Measurements from ENCODE around the gene GLIS2.

GLIS2 gene

GRCh38 chr16:4317532-4318450 is 1.9 kb downstream of the GLIS2 start:
- Histone ChIP-seq H3K27me3 (ENCODE audit: low read depth, low read length) (peaks cover 24% of the 10 kb centered on the region), H3K9me3 (ENCODE audit: insufficient read depth, low read length) (no peaks in the 10 kb centered on the region), H3K79me2 (ENCODE audit: low read length) (no peaks in the 10 kb centered on the region), H3K36me3 (replicated peaks; ENCODE audit: low read depth, low read length) (no peaks in the 10 kb centered on the region), H2AFZ (ENCODE audit: low read depth, low read length) (no peak overlapping the region), H3K4me2 (ENCODE audit: low read length) (no peak overlapping the region), H3K9ac (ENCODE audit: low read length) (no peak overlapping the region), H3K4me1 (ENCODE audit: low read length) (peaks cover 11% of the 10 kb centered on the region), H3K27ac (ENCODE audit: low read length) (no peak overlapping the region), H4K20me1 (ENCODE audit: insufficient read depth, low read length) (no peaks in the 10 kb centered on the region), H3K4me3 (ENCODE audit: low read length) (no peak overlapping the region)
- TF ChIP-seq EZH2phosphoT487 (IDR thresholded peaks at IDR 0.05; ENCODE audit: low read depth) (no peak), CTCF (IDR thresholded peaks at IDR 0.05; ENCODE audit: low read depth, low read length) (no peak)

- Histone ChIP-seq H3K4me2 (ENCODE audit: low read length) (no peak overlapping the region), H3K27ac (ENCODE audit: low read length) (no peak overlapping the region), H3K9ac (ENCODE audit: low read length) (no peak overlapping the region), H3K9me3 (ENCODE audit: insufficient read depth, low read length) (no peaks in the 10 kb centered on the region), H4K20me1 (ENCODE audit: insufficient read depth, low read length) (no peaks in the 10 kb centered on the region), H2AFZ (ENCODE audit: low read depth, low read length) (no peak overlapping the region), H3K36me3 (replicated peaks; ENCODE audit: low read depth, low read length) (no peaks in the 10 kb centered on the region), H3K79me2 (ENCODE audit: low read length) (no peaks in the 10 kb centered on the region), H3K4me3 (ENCODE audit: low read length) (no peak overlapping the region), H3K4me1 (ENCODE audit: low read length) (peaks cover 11% of the 10 kb centered on the region), H3K27me3 (ENCODE audit: low read depth, low read length) (peaks cover 24% of the 10 kb centered on the region)
- TF ChIP-seq CTCF (IDR thresholded peaks at IDR 0.05; ENCODE audit: low read depth, low read length) (no peak), EZH2phosphoT487 (IDR thresholded peaks at IDR 0.05; ENCODE audit: low read depth) (no peak)
These were observed 2.6 kb downstream of the GLIS2 start for GRCh38 chr16:4318451-4318910.

GRCh38 chr16:4318967-4319366 is 3.1 kb downstream of the GLIS2 start:
- Histone ChIP-seq H4K20me1 (ENCODE audit: insufficient read depth, low read length) (no peaks in the 10 kb centered on the region), H3K27me3 (ENCODE audit: low read depth, low read length) (peaks cover 24% of the 10 kb centered on the region), H2AFZ (ENCODE audit: low read depth, low read length) (no peak overlapping the region), H3K4me2 (ENCODE audit: low read length) (peak overlapping the region; percentile 47), H3K27ac (ENCODE audit: low read length) (no peak overlapping the region), H3K4me1 (ENCODE audit: low read length) (peaks cover 11% of the 10 kb centered on the region), H3K9ac (ENCODE audit: low read length) (no peak overlapping the region), H3K79me2 (ENCODE audit: low read length) (no peaks in the 10 kb centered on the region), H3K36me3 (replicated peaks; ENCODE audit: low read depth, low read length) (no peaks in the 10 kb centered on the region), H3K4me3 (ENCODE audit: low read length) (no peak overlapping the region), H3K9me3 (ENCODE audit: insufficient read depth, low read length) (no peaks in the 10 kb centered on the region)
- no peak for TF ChIP-seq CTCF (IDR thresholded peaks at IDR 0.05; ENCODE audit: low read depth, low read length)
- TF ChIP-seq EZH2phosphoT487 (IDR thresholded peaks at IDR 0.05; ENCODE audit: low read depth) = no peak

All from OCI-LY3 (cell line).